HG03460 (cell line): ENCODE measurements around the gene RUSC2.
"Not testable (repeated sequence)": the region's sequence is repeated elsewhere in the genome, so short reads cannot be mapped to it uniquely, and the experiment has no call there.

Experiments used
- ATAC-seq: cut with Tn5 transposase; IDR thresholded peaks from one replicate; pipeline ENCODE4 v1.9.1; 2021; ENCODE audit not compliant: unreplicated experiment

The RUSC2 gene, protein sequence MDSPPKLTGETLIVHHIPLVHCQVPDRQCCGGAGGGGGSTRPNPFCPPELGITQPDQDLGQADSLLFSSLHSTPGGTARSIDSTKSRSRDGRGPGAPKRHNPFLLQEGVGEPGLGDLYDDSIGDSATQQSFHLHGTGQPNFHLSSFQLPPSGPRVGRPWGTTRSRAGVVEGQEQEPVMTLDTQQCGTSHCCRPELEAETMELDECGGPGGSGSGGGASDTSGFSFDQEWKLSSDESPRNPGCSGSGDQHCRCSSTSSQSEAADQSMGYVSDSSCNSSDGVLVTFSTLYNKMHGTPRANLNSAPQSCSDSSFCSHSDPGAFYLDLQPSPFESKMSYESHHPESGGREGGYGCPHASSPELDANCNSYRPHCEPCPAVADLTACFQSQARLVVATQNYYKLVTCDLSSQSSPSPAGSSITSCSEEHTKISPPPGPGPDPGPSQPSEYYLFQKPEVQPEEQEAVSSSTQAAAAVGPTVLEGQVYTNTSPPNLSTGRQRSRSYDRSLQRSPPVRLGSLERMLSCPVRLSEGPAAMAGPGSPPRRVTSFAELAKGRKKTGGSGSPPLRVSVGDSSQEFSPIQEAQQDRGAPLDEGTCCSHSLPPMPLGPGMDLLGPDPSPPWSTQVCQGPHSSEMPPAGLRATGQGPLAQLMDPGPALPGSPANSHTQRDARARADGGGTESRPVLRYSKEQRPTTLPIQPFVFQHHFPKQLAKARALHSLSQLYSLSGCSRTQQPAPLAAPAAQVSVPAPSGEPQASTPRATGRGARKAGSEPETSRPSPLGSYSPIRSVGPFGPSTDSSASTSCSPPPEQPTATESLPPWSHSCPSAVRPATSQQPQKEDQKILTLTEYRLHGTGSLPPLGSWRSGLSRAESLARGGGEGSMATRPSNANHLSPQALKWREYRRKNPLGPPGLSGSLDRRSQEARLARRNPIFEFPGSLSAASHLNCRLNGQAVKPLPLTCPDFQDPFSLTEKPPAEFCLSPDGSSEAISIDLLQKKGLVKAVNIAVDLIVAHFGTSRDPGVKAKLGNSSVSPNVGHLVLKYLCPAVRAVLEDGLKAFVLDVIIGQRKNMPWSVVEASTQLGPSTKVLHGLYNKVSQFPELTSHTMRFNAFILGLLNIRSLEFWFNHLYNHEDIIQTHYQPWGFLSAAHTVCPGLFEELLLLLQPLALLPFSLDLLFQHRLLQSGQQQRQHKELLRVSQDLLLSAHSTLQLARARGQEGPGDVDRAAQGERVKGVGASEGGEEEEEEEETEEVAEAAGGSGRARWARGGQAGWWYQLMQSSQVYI (N-terminal part only)

GRCh38 chr9:35489313-35490154, at the start of gene RUSC2:
TSS of gene RUSC2 (plus strand) at chr9:35490111. CDS start at chr9:35546522, 56,411 bp downstream.
- no peak for ATAC-seq

- no peak for ATAC-seq
These were observed 43.9 kb upstream of the RUSC2 start for GRCh38 chr9:35446012-35446411.

GRCh38 chr9:35448496-35448895, 41.4 kb upstream of the RUSC2 start:
- ATAC-seq = no peak

DNA sequence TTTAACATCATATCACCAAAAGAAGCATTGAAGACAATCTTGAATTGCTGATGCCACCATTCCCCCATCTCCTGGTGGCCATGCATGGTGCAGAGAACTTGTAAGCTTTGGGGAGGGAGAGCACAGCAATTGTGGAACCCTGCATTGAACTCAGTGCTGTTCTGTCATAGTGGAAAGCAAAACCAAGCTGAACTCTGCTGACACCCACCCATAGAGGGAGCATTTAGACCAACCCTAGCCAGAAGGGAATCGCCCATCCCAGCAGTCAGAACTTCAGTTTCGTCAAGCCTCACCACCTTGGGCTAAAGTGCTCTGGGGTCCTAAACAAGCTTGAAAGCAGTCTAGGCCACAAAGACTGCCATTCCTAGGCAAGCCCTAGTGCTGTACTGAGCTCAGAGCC, 37.4 kb upstream of the RUSC2 start:
- ATAC-seq = no peak

GRCh38 chr9:35453786-35454185, 36.1 kb upstream of the RUSC2 start:
- ATAC-seq = no peak

GRCh38 chr9:35464141-35465025, 25.5 kb upstream of the RUSC2 start:
- ATAC-seq = no peak

DNA sequence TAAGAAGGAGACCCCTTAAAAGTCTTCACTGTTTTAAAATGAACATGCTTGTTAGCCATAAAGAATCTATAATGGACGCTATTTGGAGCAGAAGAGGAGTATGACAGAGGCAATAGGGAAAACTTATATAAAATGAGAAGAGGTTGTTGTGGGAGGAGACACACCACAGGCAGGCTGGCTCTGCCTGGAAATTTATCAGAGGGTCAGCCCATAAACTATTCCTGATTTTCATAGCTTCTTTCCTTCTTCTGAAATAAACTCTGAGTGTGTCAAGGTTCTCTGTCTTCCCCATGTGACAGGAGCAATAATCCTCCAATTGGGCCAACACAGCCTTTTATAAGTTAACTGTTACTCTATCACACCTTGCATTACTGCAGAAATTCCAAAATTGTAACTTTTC, 19.6 kb upstream of the RUSC2 start:
- no peak for ATAC-seq

- ATAC-seq = no peak
These were observed 19.0 kb upstream of the RUSC2 start for GRCh38 chr9:35470894-35471293.

DNA sequence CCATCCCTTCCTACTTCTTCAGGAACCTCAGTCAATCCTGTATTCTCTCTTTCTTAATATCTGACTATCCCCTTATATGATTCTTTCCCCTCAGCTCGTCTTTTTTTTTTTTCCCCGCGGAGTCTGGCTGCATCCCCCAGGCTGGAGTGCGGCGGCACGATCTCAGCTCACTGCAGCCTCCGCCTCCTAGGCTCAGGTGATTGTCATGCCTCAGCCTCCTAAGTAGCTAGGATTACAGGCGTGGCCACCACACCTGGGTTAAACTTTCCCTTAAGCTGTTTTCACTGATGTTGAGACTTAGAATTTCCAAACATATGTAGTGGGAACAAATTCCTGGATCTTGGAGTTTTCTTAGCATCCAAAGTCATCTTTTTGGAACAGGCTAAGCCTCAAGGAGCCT, 13.3 kb upstream of the RUSC2 start:
- no peak for ATAC-seq

DNA sequence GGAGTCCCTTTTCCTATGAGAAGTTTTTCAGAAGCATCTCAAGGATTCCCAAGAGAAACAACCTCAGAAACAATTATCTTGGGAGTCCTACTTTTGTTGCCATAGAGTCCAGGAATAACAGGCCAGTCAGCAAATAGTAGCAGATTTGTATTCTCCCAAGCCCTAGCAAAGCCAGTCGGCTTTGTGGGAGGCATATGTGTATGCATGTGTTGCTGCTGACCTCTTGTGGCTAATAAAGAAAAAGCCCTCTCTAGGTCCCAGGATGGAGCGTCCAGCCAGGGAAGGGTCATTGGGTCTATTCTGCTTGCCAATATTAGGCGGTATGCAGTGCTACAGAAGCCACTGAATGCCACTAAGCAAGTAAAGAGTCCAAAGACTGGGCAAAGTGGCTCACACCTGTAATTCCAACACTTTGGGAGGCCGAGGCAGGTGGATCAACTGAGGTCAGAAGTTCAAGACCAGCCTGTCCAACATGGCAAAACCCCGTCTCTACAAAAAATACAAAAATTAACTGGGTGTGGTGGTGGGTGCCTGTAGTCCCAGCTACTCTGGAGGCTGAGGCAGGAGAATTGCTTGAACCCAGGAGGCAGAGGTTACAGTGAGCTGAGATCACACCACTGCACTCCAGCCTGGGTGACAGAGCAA, 12.6 kb upstream of the RUSC2 start:
- ATAC-seq = not testable (repeated sequence)

DNA sequence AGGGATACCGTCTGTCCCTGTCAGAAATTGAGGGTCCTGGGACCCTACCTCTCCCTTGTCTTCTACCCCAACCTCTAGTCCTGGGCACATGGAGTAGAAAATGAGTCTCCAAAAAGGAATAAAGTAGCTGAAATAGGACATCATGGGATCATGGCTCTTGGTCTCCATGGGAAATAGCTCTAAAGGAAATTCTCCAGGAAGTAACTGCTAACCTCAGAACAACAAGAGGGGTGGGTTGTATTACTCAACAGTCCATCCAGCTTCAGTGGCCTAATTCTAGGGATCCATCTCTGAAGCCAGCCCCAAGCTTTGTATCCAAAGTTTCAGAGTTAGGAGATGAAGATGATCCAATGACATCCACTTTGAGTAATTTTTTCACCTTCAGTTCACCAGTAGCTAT, 11.0 kb upstream of the RUSC2 start:
- ATAC-seq = no peak

DNA sequence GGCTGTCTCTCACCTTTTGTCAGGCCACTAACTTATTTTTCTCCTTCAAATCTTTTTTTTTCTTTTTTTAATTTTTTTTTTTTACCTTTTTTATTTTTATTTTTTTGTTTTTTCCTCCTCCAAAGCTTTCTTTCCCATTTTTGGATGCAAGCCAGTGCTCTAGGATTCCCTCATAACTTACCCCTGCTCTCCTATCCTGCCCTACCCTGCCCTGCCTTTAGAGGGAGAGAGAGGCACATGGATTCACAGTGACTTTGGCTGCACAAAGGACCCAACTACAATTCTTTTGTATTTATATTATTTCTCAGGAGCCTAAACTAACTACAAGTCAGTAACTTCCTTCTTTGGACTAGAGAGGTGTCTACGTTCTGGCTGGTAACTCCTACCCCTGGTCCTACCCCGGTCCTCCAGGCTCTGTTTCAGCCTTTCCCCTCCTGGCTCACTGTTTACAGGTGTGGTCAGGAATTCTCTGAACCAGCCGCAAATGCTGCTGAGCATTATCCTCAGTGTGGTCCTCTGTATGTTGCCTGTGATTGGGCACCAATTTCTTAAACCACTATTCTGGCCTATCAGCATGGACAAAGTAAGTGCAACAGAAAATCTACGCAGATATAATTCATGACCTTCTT, 8.4 kb upstream of the RUSC2 start:
- no peak for ATAC-seq

DNA sequence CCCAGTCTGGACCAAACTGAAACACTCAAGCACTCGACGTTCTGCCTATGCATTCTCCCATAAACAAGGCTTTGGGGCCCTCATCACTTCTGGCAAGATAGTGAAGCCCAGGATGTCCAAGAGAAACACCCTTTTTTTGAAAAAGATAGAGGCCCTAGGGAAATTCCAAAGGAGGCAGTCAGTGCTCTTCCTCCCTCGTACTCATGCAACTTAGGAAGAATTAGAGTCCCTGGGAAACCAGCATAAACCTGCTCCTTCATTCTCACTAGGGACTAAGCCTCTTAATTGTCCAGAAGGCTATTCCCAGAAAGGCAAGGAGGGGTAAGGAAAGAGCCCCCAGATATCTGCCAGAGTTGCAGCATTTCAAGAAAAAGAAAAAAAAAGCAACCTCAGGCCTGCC, 7.8 kb upstream of the RUSC2 start:
- no peak for ATAC-seq

- no peak for ATAC-seq
These were observed 5.5 kb upstream of the RUSC2 start for GRCh38 chr9:35484406-35484805.

DNA sequence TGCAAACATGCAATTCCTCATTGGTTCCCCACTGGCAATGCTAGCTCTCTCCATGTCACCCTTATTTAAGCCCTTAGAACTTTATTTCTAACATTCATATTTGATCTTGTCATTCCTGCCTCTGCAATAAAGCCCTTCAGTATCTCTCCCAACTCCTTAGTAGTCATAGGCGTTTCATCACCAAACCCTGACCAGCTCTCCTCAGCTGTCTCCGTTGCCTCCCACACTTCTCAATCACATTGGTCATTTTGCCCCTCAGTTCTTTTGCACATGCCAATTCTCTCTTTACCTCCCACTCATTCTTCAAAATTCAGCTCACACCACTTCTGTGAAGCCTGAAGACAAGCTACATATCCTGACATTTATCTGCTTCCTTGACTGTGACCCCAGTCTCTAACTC, 2.8 kb upstream of the RUSC2 start:
- no peak for ATAC-seq

DNA sequence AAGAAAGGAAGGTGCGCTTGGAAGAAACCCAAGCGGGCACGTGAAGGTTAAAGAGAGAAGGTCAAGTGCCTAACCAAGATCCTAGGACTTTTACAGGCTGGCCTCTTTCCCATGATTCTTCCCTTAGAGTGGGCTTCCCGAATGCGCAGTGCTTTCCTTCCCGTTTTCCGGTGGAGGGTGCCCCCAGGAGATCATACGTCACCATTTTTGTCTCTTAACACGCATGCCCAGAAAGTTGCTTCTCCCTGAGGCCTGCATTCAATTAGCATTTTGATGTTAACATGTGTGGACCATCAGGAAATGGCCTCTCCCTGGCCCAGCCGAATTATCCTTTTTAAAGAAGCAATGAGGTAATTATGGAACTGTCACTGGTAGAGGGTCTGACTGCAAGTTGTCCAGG, 1.9 kb upstream of the RUSC2 start:
- ATAC-seq = no peak

- ATAC-seq = no peak
These were observed 1.2 kb upstream of the RUSC2 start for GRCh38 chr9:35488566-35489312.
